Endodermal cell (in vitro differentiated cells): Measurements from ENCODE around the gene KRT74. TPM values are rescaled to one million over a fixed set of nuclear protein-coding genes. Genes with fewer than 3 reads are reported as not detected.

Source experiments
- DNase-seq: peaks from one replicate; pipeline ENCODE4 v3.0.0-alpha.2; 2017
- H3K27ac ChIP-seq: 2 replicates; pipeline ENCODE4 v1.5.1; 2013; ENCODE audit warnings: mild to moderate bottlenecking, low read depth, low read length, moderate library complexity
- H3K27me3 ChIP-seq: 2 replicates; pipeline ENCODE4 v1.6.1; 2013; ENCODE audit warnings: mild to moderate bottlenecking, low read length, moderate library complexity; ENCODE audit not compliant: insufficient read depth, control insufficient read depth, poor library complexity, severe bottlenecking
- H3K36me3 ChIP-seq: 2 replicates; pipeline ENCODE4 v1.7.0; 2013; ENCODE audit warnings: mild to moderate bottlenecking, low read length, moderate library complexity; ENCODE audit not compliant: control insufficient read depth, insufficient read depth
- H3K4me1 ChIP-seq: one replicate; pipeline ENCODE4 v1.7.0; 2013; ENCODE audit warnings: low read length; ENCODE audit not compliant: control insufficient read depth, insufficient read depth
- H3K4me3 ChIP-seq: 2 replicates; pipeline ENCODE4 v1.5.1; 2013; ENCODE audit warnings: mild to moderate bottlenecking, low read length, moderate library complexity
- H3K9ac ChIP-seq: 2 replicates; pipeline ENCODE4 v1.6.1; 2013; ENCODE audit warnings: mild to moderate bottlenecking, low read length, moderate library complexity; ENCODE audit not compliant: poor library complexity, severe bottlenecking; ENCODE audit errors: extremely low read depth
- H3K9me3 ChIP-seq: 2 replicates; pipeline ENCODE4 v1.6.1; 2013; ENCODE audit warnings: mild to moderate bottlenecking, low read length, moderate library complexity; ENCODE audit not compliant: control insufficient read depth
- H3K27ac Mint-ChIP-seq: 2 replicates; pipeline ENCODE4 v1.8.0; 2020; ENCODE audit warnings: mixed read lengths
- H3K27me3 Mint-ChIP-seq: 2 replicates; pipeline ENCODE4 v1.8.0; 2021; ENCODE audit warnings: mild to moderate bottlenecking, mixed read lengths; ENCODE audit not compliant: insufficient read depth
- H3K36me3 Mint-ChIP-seq: 2 replicates; pipeline ENCODE4 v1.8.0; 2020; ENCODE audit warnings: low read depth, mixed read lengths
- H3K4me1 Mint-ChIP-seq: 2 replicates; pipeline ENCODE4 v1.8.0; 2020; ENCODE audit warnings: mixed read lengths
- H3K4me3 Mint-ChIP-seq: 2 replicates; pipeline ENCODE4 v1.8.0; 2020; ENCODE audit warnings: mild to moderate bottlenecking, moderate library complexity, mixed read lengths
- H3K9me3 Mint-ChIP-seq: 2 replicates; pipeline ENCODE4 v1.8.0; 2020; ENCODE audit warnings: mild to moderate bottlenecking, mixed read lengths
- CTCF ChIP-seq: fragments of 200-600 bp; sonication (generic); conservative IDR thresholded peaks from 2 replicates; pipeline ENCODE4 v1.5.0; 2021; ENCODE audit warnings: antibody characterized with exemption, mild to moderate bottlenecking
- WGBS, 2 experiments: methylation state at CpG; one replicate each; pipeline versions ENCODE4 v1.1.5 to v1.1.7; 2013; ENCODE audit warnings: missing lambda C conversion rate in 2 of 2, mixed read lengths in 1 of 2; ENCODE audit not compliant: insufficient coverage in 1 of 2, insufficient read length in 1 of 2; 5-methylcytosine and 5-hydroxymethylcytosine counted together
- total RNA-seq, 2 donors: library from RNA; stranded (reverse); fragmentation: NEBNext Ultra II Directional in 1 of 2; extraction: Animal tissue kit (Norgen Biotek cat#: 25700) in 1 of 2; gene quantifications; 2 replicates in 1 of 2; 3 replicates in 1 of 2; pipeline ENCODE4 v1.2.1, GENCODE V29; 2021

The KRT74 gene
- total RNA-seq, 2 donors from 2014 or later: not detected

GRCh38 chr12:52542785-52543318, 30.8 kb downstream of the KRT74 start:
- Mint-ChIP-seq H3K4me3 (no peak overlapping the region), H3K4me1 (no peaks in the 10 kb centered on the region), H3K9me3 (no peaks in the 10 kb centered on the region), H3K36me3 (no peaks in the 10 kb centered on the region), H3K27me3 (peaks cover 3% of the 10 kb centered on the region), H3K27ac (no peak overlapping the region)
- Histone ChIP-seq H3K27me3 (no peaks in the 10 kb centered on the region), H3K36me3 (no peaks in the 10 kb centered on the region), H3K27ac (no peak overlapping the region), H3K4me3 (no peak overlapping the region), H3K9me3 (no peaks in the 10 kb centered on the region), H3K9ac (no peak overlapping the region), H3K4me1 (no peaks in the 10 kb centered on the region)
- 90 to 100% methylated on average over 4 to 7 of the region's 7 CpGs for WGBS, 2 experiments
- no peak for TF ChIP-seq CTCF
- DNase-seq: no peak

DNA sequence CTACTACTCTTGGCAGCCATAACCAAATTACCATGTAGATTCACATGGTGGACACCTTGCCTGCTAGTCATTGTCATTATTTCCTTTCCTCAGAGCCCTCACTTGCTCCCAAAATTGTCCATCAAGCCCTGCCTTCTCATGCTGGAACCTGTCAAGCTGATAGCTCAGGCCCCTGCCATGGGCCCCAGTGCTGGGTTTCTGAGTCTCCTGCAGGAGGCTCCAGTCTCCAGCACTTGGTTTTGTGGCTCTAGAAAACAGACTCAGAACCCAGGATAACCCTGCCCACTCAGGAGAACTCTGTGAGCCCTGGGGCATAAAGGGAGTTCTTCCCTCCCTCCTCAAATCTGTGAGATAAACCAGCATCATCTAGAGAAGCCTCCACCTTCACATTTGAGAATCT, 31.5 kb downstream of the KRT74 start:
- no peaks in the 10 kb centered on the region for H3K36me3 Mint-ChIP-seq
- Histone ChIP-seq H3K4me1 (no peaks in the 10 kb centered on the region), H3K4me3 (no peak overlapping the region), H3K27me3 (no peaks in the 10 kb centered on the region), H3K9me3 (no peaks in the 10 kb centered on the region), H3K36me3 (no peaks in the 10 kb centered on the region), H3K27ac (no peak overlapping the region), H3K9ac (no peak overlapping the region)
- no peak for DNase-seq
- no peaks in the 10 kb centered on the region for H3K4me1 Mint-ChIP-seq
- H3K4me3 Mint-ChIP-seq: no peak overlapping the region
- H3K27me3 Mint-ChIP-seq: peaks cover 5% of the 10 kb centered on the region
- H3K9me3 Mint-ChIP-seq: no peaks in the 10 kb centered on the region
- H3K27ac Mint-ChIP-seq: no peak overlapping the region
- peak; percentile 44 for TF ChIP-seq CTCF

GRCh38 chr12:52541709-52542108, 31.9 kb downstream of the KRT74 start:
- no peak overlapping the region for H3K27ac ChIP-seq
- WGBS, 2 experiments: 87 to 100% methylated on average over 1 to 5 of the region's 5 CpGs

More at GRCh38 chr12:52541709-52542108, 31.9 kb downstream of the KRT74 start:
- H3K9ac ChIP-seq: no peak overlapping the region
- H3K27me3 ChIP-seq: no peaks in the 10 kb centered on the region
- Mint-ChIP-seq H3K4me1 (no peaks in the 10 kb centered on the region), H3K4me3 (no peak overlapping the region), H3K9me3 (no peaks in the 10 kb centered on the region), H3K36me3 (no peaks in the 10 kb centered on the region), H3K27me3 (peaks cover 5% of the 10 kb centered on the region), H3K27ac (no peak overlapping the region)
- H3K36me3 ChIP-seq: no peaks in the 10 kb centered on the region
- no peaks in the 10 kb centered on the region for H3K4me1 ChIP-seq
- H3K9me3 ChIP-seq: no peaks in the 10 kb centered on the region
- no peak overlapping the region for H3K4me3 ChIP-seq
- TF ChIP-seq CTCF: no peak
- DNase-seq: no peak
